Neural cell (in vitro differentiated cells): Measurements from ENCODE around the gene SREK1IP1. TPM values are rescaled to one million over a fixed set of nuclear protein-coding genes. Genes with fewer than 3 reads are reported as not detected.

Experiments
- polyA plus RNA-seq: library from polyadenylated mRNA; depleted of rRNA; stranded (reverse); fragments of >200 nt; gene quantifications from 2 replicates; pipeline ENCODE4 v1.2.3, GENCODE V29; 2014

Gene SREK1IP1
- polyA plus RNA-seq, 1 donor from 2014 or later, result 23.5 TPM

Other genes with a start within 250 kb of the SREK1IP1 start
- gene SHISAL2B, start 78.2 kb downstream of the SREK1IP1 start, polyA plus RNA-seq, result not detected in 2 replicates
- 21.6 and 26.2 TPM in 2 replicates for gene CWC27, start 239 bp upstream of the SREK1IP1 start, polyA plus RNA-seq